Adrenal gland (tissue), 5 donors: ENCODE results near the gene SLC3A2.

Experiments used
- POLR2A ChIP-seq, 2 donors: fragments of 450-650 bp; IDR thresholded peaks; one replicate each; pipeline ENCODE4 v1.6.1; 2017; ENCODE audit warnings: antibody characterized with exemption in 2 of 2, mild to moderate bottlenecking in 2 of 2, moderate library complexity in 1 of 2
- TF ChIP-seq, protein P1 (sequence below), 6 experiments: fragments of 450-650 bp in 4 of 6; fragments of 200-600 bp in 2 of 6; sonication (generic) in 1 of 6; IDR thresholded peaks; 1 replicate in 5 of 6; 2 replicates in 1 of 6; pipeline versions ENCODE4 v1.5.1 to v1.8.0; 2016 to 2021; ENCODE audit warnings: antibody characterized with exemption in 6 of 6, mild to moderate bottlenecking in 2 of 6, moderate library complexity in 1 of 6
- donor health status: DM: no; HTN: no; CAD: no.

DNA sequence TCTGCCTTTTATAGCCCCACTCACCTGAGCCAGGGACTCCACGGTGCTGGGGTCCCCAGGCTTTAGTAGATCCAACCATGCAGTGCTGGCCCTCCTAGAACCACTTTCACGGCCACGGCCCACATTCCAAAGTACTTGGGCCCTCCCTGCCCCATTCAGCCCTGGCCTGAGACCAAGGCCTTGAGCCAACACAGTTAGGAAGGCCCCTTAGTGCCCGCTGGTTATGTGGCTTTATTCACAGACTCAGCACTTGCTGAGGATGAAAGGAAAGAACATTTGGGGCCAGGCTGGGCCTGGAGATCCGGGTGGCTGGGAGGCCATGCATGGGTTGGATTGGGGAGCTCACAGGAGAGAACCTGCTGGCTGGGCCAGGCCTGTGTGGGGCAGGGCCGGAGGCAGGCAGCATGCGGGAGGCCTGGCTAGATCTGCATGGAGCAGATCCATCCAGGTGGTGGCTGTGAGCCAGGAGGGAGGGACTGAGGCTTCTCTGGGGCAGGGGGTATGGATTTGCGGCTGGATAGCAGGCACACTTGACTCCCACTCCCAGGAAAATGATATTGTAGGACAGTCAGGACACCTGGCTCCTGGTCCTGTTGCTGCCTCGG lies 27.9 kb downstream of the SLC3A2 start:
- no peak for TF ChIP-seq POLR2A (IDR thresholded peaks at IDR 0.05)
- TF ChIP-seq, protein P1, sequence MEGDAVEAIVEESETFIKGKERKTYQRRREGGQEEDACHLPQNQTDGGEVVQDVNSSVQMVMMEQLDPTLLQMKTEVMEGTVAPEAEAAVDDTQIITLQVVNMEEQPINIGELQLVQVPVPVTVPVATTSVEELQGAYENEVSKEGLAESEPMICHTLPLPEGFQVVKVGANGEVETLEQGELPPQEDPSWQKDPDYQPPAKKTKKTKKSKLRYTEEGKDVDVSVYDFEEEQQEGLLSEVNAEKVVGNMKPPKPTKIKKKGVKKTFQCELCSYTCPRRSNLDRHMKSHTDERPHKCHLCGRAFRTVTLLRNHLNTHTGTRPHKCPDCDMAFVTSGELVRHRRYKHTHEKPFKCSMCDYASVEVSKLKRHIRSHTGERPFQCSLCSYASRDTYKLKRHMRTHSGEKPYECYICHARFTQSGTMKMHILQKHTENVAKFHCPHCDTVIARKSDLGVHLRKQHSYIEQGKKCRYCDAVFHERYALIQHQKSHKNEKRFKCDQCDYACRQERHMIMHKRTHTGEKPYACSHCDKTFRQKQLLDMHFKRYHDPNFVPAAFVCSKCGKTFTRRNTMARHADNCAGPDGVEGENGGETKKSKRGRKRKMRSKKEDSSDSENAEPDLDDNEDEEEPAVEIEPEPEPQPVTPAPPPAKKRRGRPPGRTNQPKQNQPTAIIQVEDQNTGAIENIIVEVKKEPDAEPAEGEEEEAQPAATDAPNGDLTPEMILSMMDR (IDR thresholded peaks at IDR 0.05): no peak
